Epithelial cell of esophagus (primary cell): ENCODE results near the gene EVA1B.

Source experiments
- DNase-seq: peaks from one replicate; pipeline ENCODE4 v3.0.0; 2010; ENCODE audit warnings: low read depth
- H3K4me3 ChIP-seq: 2 replicates; pipeline ENCODE4 v1.5.1; 2011; ENCODE audit warnings: mild to moderate bottlenecking, low read length, control low read depth
- TF ChIP-seq, protein P1 (sequence below): IDR thresholded peaks from 2 replicates; pipeline ENCODE4 v1.5.1; 2011; ENCODE audit warnings: low read depth, mild to moderate bottlenecking, low read length, control low read depth, inconsistent platforms; ENCODE audit not compliant: insufficient read depth; ENCODE audit errors: missing control alignments

EVA1B gene

DNA sequence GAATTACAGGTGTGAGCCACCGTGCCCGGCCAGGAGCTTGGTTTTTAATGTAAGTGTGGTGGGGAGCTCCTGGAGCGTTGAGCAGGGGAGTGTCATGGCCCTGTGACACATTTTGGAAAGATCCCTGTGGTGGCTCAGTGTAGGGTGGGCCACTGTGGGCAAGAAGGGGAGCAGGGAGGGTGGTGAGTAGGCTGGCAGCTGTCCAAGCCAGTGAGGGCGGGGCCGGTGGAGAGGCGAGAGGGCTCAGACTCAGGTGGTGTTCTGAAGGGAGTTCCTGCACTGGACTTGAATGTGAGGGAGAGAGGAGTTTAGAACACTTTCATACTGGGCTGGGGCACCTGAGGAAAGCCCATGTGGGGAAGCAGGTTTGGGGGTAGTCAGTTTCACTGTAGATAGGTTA lies 3.1 kb upstream of the EVA1B start:
- no peak overlapping the region for H3K4me3 ChIP-seq
- TF ChIP-seq, protein P1, sequence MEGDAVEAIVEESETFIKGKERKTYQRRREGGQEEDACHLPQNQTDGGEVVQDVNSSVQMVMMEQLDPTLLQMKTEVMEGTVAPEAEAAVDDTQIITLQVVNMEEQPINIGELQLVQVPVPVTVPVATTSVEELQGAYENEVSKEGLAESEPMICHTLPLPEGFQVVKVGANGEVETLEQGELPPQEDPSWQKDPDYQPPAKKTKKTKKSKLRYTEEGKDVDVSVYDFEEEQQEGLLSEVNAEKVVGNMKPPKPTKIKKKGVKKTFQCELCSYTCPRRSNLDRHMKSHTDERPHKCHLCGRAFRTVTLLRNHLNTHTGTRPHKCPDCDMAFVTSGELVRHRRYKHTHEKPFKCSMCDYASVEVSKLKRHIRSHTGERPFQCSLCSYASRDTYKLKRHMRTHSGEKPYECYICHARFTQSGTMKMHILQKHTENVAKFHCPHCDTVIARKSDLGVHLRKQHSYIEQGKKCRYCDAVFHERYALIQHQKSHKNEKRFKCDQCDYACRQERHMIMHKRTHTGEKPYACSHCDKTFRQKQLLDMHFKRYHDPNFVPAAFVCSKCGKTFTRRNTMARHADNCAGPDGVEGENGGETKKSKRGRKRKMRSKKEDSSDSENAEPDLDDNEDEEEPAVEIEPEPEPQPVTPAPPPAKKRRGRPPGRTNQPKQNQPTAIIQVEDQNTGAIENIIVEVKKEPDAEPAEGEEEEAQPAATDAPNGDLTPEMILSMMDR = no peak
- DNase-seq = peak; percentile 37

DNA sequence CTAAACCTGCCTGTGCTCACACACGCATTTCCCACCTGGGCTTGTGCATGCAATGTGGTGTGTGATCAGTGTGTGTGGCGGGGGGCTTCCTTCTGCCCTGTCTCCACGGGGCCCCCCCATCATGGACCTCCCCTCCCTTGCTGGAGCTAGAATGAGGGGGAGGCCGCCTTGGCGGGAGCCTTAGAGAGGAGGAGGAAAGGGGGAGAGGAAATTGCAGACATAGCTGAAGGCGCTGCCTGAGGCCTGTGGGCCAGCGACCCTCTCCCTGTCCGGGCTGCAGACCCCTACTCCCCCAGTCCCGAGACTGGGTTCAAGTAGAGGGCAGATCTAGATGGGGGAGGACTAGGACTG lies 883 bp upstream of the EVA1B start:
- TF ChIP-seq, protein P1 = no peak
- no peak overlapping the region for H3K4me3 ChIP-seq
- no peak for DNase-seq

DNA sequence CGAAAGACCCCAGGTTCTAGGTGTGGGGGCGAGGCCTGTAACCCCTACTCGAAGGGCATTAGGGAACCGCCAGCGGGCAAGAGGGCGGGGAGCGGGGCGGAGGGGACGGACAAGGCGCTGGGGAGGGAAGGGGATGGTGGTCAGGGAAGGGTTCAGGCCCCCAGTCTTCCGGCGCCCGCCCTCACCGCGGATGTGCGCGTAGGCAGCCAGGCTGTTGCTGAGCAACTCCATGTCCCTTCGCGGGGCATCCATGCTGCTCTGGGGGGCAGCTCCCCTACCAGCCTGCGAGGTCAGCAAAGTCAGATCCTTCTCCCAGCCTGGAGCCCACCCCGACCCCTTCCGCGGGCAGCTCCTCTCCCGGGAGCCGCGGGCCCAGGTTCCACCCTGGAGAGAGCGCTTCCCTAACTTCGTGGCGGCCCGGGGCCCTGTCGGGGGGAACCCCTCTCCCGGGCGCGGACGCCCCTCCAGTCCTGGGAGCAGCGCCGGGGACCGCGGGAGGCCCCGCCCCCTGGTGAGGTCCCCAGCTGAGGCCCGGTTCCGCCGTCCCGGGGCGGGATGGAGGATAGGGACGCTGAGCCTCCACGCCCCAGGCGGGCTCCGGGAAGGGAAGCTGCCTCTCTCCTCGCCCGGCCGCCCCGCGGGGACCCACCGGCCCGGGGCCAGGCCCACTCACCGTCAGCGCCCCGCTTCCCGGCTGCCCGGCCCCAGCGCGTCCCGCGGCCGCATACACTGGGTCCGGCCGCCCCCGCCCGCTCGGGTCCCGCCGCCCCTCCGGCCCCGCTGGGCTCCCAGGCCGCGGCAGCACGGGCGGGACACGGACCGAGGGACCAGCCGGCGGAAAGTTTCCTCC lies 434 bp downstream of the EVA1B start:
- DNase-seq = no peak
- TF ChIP-seq, protein P1 = no peak
- peak overlapping the region; percentile 44 for H3K4me3 ChIP-seq

DNA sequence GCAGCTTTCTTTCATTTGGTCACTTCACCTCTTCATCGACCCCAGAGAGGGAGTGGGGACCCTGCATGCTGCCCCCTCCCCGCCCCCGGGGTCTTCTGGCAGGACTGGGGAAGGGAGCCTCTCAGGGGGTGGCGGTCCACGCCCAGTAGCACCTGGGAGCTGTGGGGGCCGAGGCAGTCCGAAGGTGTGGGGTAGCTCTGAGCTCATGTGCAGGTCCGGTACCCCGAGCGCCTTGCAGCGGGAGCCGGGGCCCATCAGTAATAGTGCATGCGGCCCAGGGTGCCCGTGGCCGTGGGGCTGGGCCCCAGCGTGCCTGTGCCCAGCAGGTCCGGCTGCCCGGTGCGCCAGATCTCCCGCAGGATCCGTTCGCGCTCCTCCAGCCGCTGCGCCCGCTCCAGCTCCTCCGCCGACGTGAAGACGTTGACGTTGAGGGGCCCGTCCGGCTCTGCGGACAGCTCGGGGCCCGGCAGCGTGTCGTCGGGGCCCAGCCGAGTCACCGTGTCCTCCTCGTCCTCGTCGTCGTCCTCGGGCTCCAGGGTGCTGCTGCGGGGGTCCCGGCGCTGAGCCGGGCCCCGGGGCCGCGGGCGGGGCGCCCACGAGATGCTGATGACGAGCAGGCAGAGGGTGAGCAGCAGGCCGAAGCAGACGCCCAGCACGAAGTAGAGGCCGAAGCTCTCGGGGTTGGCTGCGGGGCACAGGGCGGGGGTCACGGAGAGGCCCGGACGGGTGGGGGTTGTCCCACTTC lies 1.2 kb downstream of the EVA1B start:
- TF ChIP-seq, protein P1 = no peak
- H3K4me3 ChIP-seq = no peak overlapping the region
- no peak for DNase-seq

DNA sequence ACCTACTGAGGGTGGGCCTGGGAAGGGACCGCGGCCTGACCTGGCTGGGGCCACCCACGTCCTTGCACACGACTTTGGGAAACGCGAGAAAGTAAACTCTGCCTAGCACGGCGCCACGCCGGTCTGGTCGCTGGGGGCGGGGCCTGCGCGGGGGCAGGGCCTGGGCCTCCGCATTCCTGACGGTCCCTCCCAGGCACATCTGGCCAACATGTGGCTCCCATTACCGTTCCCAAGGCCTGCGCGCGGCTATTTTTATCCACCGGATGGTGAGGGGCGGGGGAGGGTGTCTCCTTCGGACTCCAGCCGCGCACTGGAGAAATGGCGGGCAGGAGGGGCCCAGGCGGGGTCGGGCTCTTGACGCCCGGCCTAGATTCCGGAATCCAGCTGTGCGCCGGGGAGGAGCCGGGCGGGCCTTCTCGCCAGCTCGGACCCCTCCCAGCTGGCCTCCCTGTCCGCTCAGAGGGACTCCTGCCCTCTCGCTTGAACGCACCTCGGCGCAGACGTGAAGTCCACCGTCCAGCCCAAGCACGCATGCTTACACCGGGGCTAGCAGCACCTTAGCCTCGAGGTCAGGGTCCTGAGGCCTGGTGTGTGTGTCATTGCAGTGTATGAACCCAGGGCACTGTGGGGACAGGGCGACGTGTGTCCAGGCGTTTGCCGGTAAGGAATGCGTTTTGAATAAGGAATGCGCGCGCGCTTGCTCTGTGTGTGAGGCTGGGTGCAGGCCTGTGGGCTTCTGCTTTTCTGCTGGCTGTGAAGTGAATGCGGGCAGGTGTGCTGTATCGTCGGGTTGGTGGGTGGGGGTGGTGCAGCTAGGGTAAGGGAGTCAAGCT lies 2.1 kb downstream of the EVA1B start:
- no peak for DNase-seq
- H3K4me3 ChIP-seq = no peak overlapping the region

DNA sequence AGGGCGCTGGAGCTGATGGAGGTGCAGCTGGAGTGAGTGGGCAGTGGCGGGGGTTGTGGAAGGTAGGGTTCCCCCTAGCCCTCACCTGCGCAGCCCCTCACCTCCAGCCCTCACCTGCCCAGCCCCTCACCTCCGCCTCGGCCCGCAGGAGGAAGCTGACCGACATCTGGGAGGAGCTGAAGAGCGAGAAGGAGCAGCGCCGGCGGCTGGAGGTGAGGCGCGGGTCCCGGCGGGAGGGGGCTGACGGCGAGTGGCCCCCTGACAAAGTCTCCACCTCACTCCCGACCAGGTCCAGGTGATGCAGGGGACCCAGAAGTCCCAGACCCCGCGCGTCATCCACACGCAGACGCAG lies 2.7 kb downstream of the EVA1B start:
- TF ChIP-seq, protein P1 = no peak
- no peak overlapping the region for H3K4me3 ChIP-seq
- DNase-seq = no peak

More for the DNA sequence above, 2.1 kb downstream of the EVA1B start:
- TF ChIP-seq, protein P1 = no peak
